SIG-M5 treated with dmso at 0.1 percent for 504 hours (cell line): ENCODE data around the gene ALDH9A1.

Experiments
- DNase-seq: peaks from one replicate; lab custom pipeline; 2025; ENCODE audit not compliant: unreplicated experiment; lab: John Stamatoyannopoulos, UW

Gene ALDH9A1

GRCh38 chr1:165624441-165624840 lies 73.9 kb downstream of the ALDH9A1 start:
- no peak for DNase-seq

- DNase-seq: no peak
These were observed 74.7 kb downstream of the ALDH9A1 start for GRCh38 chr1:165623624-165624023.

- DNase-seq: no peak
These were observed 78.7 kb downstream of the ALDH9A1 start for GRCh38 chr1:165619647-165620151.

GRCh38 chr1:165616987-165617546 lies 81.3 kb downstream of the ALDH9A1 start:
- DNase-seq: no peak

- DNase-seq: no peak
These were observed 82.2 kb downstream of the ALDH9A1 start for GRCh38 chr1:165616054-165616612.
